ENCODE measurements around the gene DRAM1. TPM values are rescaled to one million over a fixed set of nuclear protein-coding genes. Genes with fewer than 3 reads are reported as not detected.

DRAM1 gene
- total and polyA plus RNA-seq, 9 of the 15 experiments (the other 6 are each of a cell fraction or from before 2014, with no cell fraction given), result 1.4 to 4.3 (median 2.7) TPM

GRCh38 chr12:101876861-101877805 lies at the start of gene DRAM1 (continued):
- TF ChIP-seq ZNF354B (CRISPR knock-in tag; IDR thresholded peaks at IDR 0.05), result no peak
- TF ChIP-seq SIX5 (IDR thresholded peaks at IDR 0.05; ENCODE audit: borderline replicate concordance in 1 of 2, insufficient read depth in 1 of 2, low read depth in 1 of 2, low read length in 2 of 2), result no peak
- TF ChIP-seq KDM4B (IDR thresholded peaks at IDR 0.05; ENCODE audit: borderline replicate concordance in 2 of 2, low read depth in 1 of 2), result no peak
- TF ChIP-seq KAT2B (IDR thresholded peaks at IDR 0.05; ENCODE audit: low read depth, low read length), result no peak
- TF ChIP-seq MBD1 (CRISPR knock-in tag; IDR thresholded peaks at IDR 0.05), result no peak
- TF ChIP-seq MEF2A (IDR thresholded peaks at IDR 0.05; ENCODE audit: control insufficient read depth, low read depth, low read length), result no peak
- TF ChIP-seq ZNF282 (CRISPR knock-in tag; IDR thresholded peaks at IDR 0.05), result no peak
- peak; percentile 94 for TF ChIP-seq RBFOX2 (IDR thresholded peaks at IDR 0.05; ENCODE audit: low read depth, low read length)
- TF ChIP-seq POU5F1 (IDR thresholded peaks at IDR 0.05; ENCODE audit: borderline replicate concordance, low read depth, low read length, partially characterized antibody), result no peak
- TF ChIP-seq HCFC1 (IDR thresholded peaks at IDR 0.05; ENCODE audit: low read depth, low read length), result peak; percentile 39
- peak; percentile 79 for TF ChIP-seq MYC (IDR thresholded peaks at IDR 0.05; ENCODE audit: low read depth, low read length)
- TF ChIP-seq MYC (CRISPR knock-in tag; IDR thresholded peaks at IDR 0.05; ENCODE audit: borderline replicate concordance, low read depth), result peak; percentile 90; the same call in 1 of the 2 replicates
- no peak for TF ChIP-seq ZFP91 (CRISPR knock-in tag; IDR thresholded peaks at IDR 0.05)
- TF ChIP-seq U2AF1 (optimal IDR thresholded peaks at IDR 0.05; ENCODE audit: low read depth, low read length), result no peak
- no peak for TF ChIP-seq BCOR (IDR thresholded peaks at IDR 0.05)
- TF ChIP-seq ELK3 (CRISPR knock-in tag; IDR thresholded peaks at IDR 0.05), result no peak
- no peak for TF ChIP-seq ARNT (IDR thresholded peaks at IDR 0.05)
- TF ChIP-seq MTA2 (IDR thresholded peaks at IDR 0.05; ENCODE audit: low read depth), result no peak
- TF ChIP-seq BRD9 (IDR thresholded peaks at IDR 0.05; ENCODE audit: low read depth, partially characterized antibody), result no peak
- no peak for TF ChIP-seq ZNF217 (CRISPR knock-in tag; IDR thresholded peaks at IDR 0.05)
- TF ChIP-seq TFAM (CRISPR knock-in tag; conservative IDR thresholded peaks at IDR 0.05), result no peak

Data from K562 (cell line).